PC-3 (cell line): Measurements from ENCODE around the gene BRIP1.

Source experiments
- EZH2 ChIP-seq: fragments of 300-600 bp; sonication (generic); IDR thresholded peaks from one replicate; pipeline ENCODE4 v1.6.1; 2017; ENCODE audit warnings: antibody characterized with exemption, mild to moderate bottlenecking, low read length; ENCODE audit not compliant: unreplicated experiment
- EZH2phosphoT487 ChIP-seq: fragments of 300-600 bp; sonication (generic); IDR thresholded peaks from 2 replicates; pipeline ENCODE4 v1.6.1; 2018; ENCODE audit warnings: mild to moderate bottlenecking, antibody characterized with exemption, low read length, borderline replicate concordance
- TF ChIP-seq, protein P1 (sequence below): fragments of 300-600 bp; sonication (generic); conservative IDR thresholded peaks from 2 replicates; pipeline ENCODE4 v1.5.1; 2017; ENCODE audit warnings: antibody characterized with exemption, low read depth, mild to moderate bottlenecking, low read length

GRCh38 chr17:61641715-61642114 is 221.6 kb downstream of the BRIP1 start:
- no peak for TF ChIP-seq EZH2
- TF ChIP-seq, protein P1, sequence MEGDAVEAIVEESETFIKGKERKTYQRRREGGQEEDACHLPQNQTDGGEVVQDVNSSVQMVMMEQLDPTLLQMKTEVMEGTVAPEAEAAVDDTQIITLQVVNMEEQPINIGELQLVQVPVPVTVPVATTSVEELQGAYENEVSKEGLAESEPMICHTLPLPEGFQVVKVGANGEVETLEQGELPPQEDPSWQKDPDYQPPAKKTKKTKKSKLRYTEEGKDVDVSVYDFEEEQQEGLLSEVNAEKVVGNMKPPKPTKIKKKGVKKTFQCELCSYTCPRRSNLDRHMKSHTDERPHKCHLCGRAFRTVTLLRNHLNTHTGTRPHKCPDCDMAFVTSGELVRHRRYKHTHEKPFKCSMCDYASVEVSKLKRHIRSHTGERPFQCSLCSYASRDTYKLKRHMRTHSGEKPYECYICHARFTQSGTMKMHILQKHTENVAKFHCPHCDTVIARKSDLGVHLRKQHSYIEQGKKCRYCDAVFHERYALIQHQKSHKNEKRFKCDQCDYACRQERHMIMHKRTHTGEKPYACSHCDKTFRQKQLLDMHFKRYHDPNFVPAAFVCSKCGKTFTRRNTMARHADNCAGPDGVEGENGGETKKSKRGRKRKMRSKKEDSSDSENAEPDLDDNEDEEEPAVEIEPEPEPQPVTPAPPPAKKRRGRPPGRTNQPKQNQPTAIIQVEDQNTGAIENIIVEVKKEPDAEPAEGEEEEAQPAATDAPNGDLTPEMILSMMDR, result no peak
- TF ChIP-seq EZH2phosphoT487, result no peak
